DND-41 (cell line): ENCODE measurements around the gene JMJD6.

ENCODE experiments used
- ATAC-seq: fragments of 200-7000 bp; cut with Tn5 transposase; 3 replicates; pipeline ENCODE4 v1.9.1; 2021; ENCODE audit warnings: low read depth; ENCODE audit not compliant: insufficient read depth
- DNase-seq: peaks from one replicate; pipeline ENCODE4 v3.0.0-alpha.2; 2020
- H2AFZ ChIP-seq: 2 replicates; pipeline ENCODE4 v1.6.0; 2012; ENCODE audit warnings: low read depth, low read length
- H3K27ac ChIP-seq: 2 replicates; pipeline ENCODE4 v1.5.1; 2012; ENCODE audit warnings: low read length, inconsistent platforms
- H3K27me3 ChIP-seq: fragments of 200-600 bp; sonication (generic); 2 replicates; pipeline ENCODE4 v1.6.0; 2012; ENCODE audit warnings: low read length, mild to moderate bottlenecking, inconsistent platforms; ENCODE audit not compliant: insufficient read depth, poor library complexity
- H3K36me3 ChIP-seq: 2 replicates; pipeline ENCODE4 v1.5.1; 2012; ENCODE audit warnings: low read length, inconsistent platforms; ENCODE audit not compliant: insufficient read depth
- H3K4me1 ChIP-seq: 2 replicates; pipeline ENCODE4 v1.5.1; 2012; ENCODE audit warnings: mild to moderate bottlenecking, low read length; ENCODE audit not compliant: insufficient read depth
- H3K4me2 ChIP-seq: 2 replicates; pipeline ENCODE4 v1.6.0; 2012; ENCODE audit warnings: mild to moderate bottlenecking, moderate library complexity, low read length, inconsistent platforms; ENCODE audit not compliant: insufficient read depth
- H3K4me3 ChIP-seq, 2 experiments: fragments of 200-600 bp in 1 of 2; shearing (Covaris generic) in 1 of 2; 2 replicates each; pipeline ENCODE4 v1.5.1; 2012 to 2016; ENCODE audit warnings: inconsistent platforms in 2 of 2, low read length in 2 of 2, mild to moderate bottlenecking in 2 of 2, low read depth in 1 of 2, moderate library complexity in 1 of 2
- H3K79me2 ChIP-seq: 2 replicates; pipeline ENCODE4 v1.6.0; 2012; ENCODE audit warnings: low read length, inconsistent platforms; ENCODE audit not compliant: insufficient read depth
- H3K9ac ChIP-seq: 2 replicates; pipeline ENCODE4 v1.6.0; 2012; ENCODE audit warnings: low read depth, mild to moderate bottlenecking, inconsistent platforms, low read length, moderate library complexity
- H3K9me3 ChIP-seq: 2 replicates; pipeline ENCODE4 v1.5.1; 2012; ENCODE audit warnings: low read length, moderate library complexity, mild to moderate bottlenecking, inconsistent platforms; ENCODE audit not compliant: insufficient read depth, severe bottlenecking
- H4K20me1 ChIP-seq: 2 replicates; pipeline ENCODE4 v1.6.0; 2012; ENCODE audit warnings: low read length; ENCODE audit not compliant: insufficient read depth
- EZH2 ChIP-seq: IDR thresholded peaks from 3 replicates; pipeline ENCODE4 v1.6.1; 2012; ENCODE audit warnings: borderline replicate concordance, low read depth, mild to moderate bottlenecking, moderate library complexity, low read length, inconsistent platforms; ENCODE audit not compliant: severe bottlenecking
- TF ChIP-seq, protein P1 (sequence below): IDR thresholded peaks from 2 replicates; pipeline ENCODE4 v1.5.1; 2012; ENCODE audit warnings: borderline replicate concordance, low read length, moderate library complexity, mild to moderate bottlenecking; ENCODE audit not compliant: poor library complexity, severe bottlenecking; ENCODE audit errors: extremely low read depth

Gene JMJD6

DNA sequence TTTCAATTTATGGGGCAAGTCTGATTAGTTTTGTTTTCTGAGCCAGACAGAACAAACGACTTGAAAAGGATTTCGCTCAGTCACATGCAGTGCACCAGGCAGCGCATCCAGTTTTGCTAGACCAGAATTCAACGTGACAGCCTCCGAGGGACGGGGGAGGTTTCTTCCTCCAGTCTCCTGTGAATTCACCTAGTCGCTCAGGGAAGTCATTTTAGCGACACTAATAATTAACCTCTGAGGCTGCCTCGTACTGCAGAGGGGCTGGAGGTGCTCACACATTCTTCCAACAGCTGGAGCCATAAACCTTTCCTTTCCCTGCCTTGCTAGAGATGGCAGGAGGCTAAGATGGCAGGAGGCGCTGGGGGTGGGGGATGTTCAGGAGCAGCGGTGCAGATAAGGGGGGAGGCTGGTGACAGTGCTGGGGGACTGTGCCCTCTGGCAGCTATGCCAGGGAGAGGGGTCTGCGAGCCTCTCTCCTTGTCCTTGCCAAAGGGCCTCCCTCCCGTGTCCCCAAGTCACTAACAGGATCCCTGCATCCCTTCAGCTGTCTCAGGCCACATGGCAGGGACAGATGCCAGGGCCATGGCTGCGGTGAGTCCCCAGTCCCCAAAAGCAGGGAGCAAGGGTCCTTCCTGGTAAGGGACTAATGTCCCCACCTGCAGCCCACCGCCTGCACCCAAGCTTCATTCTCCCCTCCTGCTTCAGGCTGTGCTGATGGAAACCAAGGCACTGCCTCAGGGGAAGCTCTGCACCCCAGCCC is 39.7 kb downstream of the JMJD6 start:
- H3K79me2 ChIP-seq: no peaks in the 10 kb centered on the region
- no peak overlapping the region for H3K4me2 ChIP-seq
- TF ChIP-seq EZH2: no peak
- TF ChIP-seq, protein P1, sequence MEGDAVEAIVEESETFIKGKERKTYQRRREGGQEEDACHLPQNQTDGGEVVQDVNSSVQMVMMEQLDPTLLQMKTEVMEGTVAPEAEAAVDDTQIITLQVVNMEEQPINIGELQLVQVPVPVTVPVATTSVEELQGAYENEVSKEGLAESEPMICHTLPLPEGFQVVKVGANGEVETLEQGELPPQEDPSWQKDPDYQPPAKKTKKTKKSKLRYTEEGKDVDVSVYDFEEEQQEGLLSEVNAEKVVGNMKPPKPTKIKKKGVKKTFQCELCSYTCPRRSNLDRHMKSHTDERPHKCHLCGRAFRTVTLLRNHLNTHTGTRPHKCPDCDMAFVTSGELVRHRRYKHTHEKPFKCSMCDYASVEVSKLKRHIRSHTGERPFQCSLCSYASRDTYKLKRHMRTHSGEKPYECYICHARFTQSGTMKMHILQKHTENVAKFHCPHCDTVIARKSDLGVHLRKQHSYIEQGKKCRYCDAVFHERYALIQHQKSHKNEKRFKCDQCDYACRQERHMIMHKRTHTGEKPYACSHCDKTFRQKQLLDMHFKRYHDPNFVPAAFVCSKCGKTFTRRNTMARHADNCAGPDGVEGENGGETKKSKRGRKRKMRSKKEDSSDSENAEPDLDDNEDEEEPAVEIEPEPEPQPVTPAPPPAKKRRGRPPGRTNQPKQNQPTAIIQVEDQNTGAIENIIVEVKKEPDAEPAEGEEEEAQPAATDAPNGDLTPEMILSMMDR: no peak
- H3K9me3 ChIP-seq: no peaks in the 10 kb centered on the region
- H3K4me3 ChIP-seq: no peak overlapping the region
- H3K27ac ChIP-seq: no peak overlapping the region
- no peak overlapping the region for H2AFZ ChIP-seq
- ATAC-seq: no peak
- H4K20me1 ChIP-seq: no peaks in the 10 kb centered on the region
- no peaks in the 10 kb centered on the region for H3K36me3 ChIP-seq
- H3K27me3 ChIP-seq: no peaks in the 10 kb centered on the region
- no peak overlapping the region for H3K9ac ChIP-seq
- DNase-seq: no peak
- H3K4me1 ChIP-seq: no peaks in the 10 kb centered on the region

DNA sequence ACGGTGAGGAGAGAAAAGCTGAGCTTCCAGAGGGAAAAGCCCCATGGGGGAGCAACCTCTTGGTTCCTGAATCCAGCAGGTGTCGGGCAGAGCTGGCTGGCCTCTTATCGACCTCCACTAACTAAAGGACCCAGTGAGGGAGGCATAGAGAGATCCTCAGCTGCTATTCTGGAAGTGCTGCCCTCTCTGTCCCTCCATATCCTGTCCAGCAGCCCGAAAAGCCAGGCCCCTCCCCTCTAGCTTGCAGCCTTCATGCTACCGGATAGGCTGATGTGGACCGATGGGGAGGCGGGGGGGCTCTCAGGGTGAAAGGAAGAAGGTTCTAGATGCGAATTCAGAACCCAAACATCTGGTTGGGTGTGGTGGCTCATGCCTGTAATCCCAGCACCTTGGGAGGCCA is 40.6 kb downstream of the JMJD6 start:
- H3K27me3 ChIP-seq: no peaks in the 10 kb centered on the region
- no peak for ATAC-seq

DNA sequence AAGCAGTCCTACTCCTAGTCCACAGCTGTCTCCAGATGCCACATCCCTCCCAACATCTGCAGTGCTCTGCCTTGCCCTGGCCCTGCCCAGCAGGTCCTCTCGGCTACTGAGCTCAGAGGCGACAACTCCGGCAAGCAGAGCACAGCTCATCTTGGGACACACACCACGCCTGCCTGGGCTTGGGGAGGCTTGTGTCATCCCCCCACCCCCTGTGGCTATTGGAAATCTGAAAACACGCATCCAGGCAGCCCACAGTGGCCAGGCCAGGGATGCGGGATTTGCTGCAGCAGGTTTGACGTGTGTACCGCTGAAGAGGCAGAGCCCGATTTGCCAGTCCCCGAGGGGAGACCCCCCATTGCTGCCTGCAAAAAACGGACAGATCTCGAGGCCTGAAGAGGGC is 41.0 kb downstream of the JMJD6 start:
- Histone ChIP-seq H2AFZ (no peak overlapping the region), H3K4me3 (no peak overlapping the region), H3K36me3 (no peaks in the 10 kb centered on the region), H3K4me2 (no peak overlapping the region), H3K79me2 (no peaks in the 10 kb centered on the region), H3K9me3 (no peaks in the 10 kb centered on the region), H3K27me3 (no peaks in the 10 kb centered on the region), H3K4me1 (no peaks in the 10 kb centered on the region), H3K9ac (no peak overlapping the region), H3K27ac (no peak overlapping the region), H4K20me1 (no peaks in the 10 kb centered on the region)
- no peak for ATAC-seq
- DNase-seq: no peak
- TF ChIP-seq EZH2: no peak
- TF ChIP-seq, protein P1: no peak

More for the DNA sequence above, 40.6 kb downstream of the JMJD6 start:
- no peaks in the 10 kb centered on the region for H3K4me1 ChIP-seq
- H3K36me3 ChIP-seq: no peaks in the 10 kb centered on the region
- H3K4me2 ChIP-seq: no peak overlapping the region
- H3K9me3 ChIP-seq: no peaks in the 10 kb centered on the region
- H4K20me1 ChIP-seq: no peaks in the 10 kb centered on the region
- no peak for TF ChIP-seq EZH2
- TF ChIP-seq, protein P1: no peak
- H3K9ac ChIP-seq: no peak overlapping the region
- no peak overlapping the region for H3K27ac ChIP-seq
- H2AFZ ChIP-seq: no peak overlapping the region
- DNase-seq: no peak
- no peaks in the 10 kb centered on the region for H3K79me2 ChIP-seq
- no peak overlapping the region for H3K4me3 ChIP-seq
